K562 (cell line): ENCODE measurements around the gene TMEM178A. TPM values are rescaled to one million over a fixed set of nuclear protein-coding genes. Genes with fewer than 3 reads are reported as not detected.

Experiments
- ATAC-seq: fragments of 200-7000 bp; cut with Tn5 transposase; 3 replicates; pipeline ENCODE4 v1.9.1; 2020; ENCODE audit warnings: moderate library complexity
- BruUV-seq: library from RNA; stranded (reverse); fragments of 400-500 nt; replicated peaks from 2 replicates; lab custom pipeline; 2021; lab: Mats Ljungman, UMichigan
- CTCF ChIA-PET: fragments of 300-600 bp; formaldehyde crosslinking; extraction: SDS; loops from one replicate; lab custom pipeline; 2021; ENCODE audit warnings: low intra/inter-chr PET ratio; lab: Yijun Ruan, JAX
- POLR2A ChIA-PET: fragments of 300-600, 350-650 bp; sonication (Branson Sonifier 250); formaldehyde crosslinking; extraction: SDS; loops from one replicate; lab custom pipeline; 2021; ENCODE audit warnings: antibody characterized with exemption, inconsistent platforms; lab: Yijun Ruan, JAX
- DNase-seq, 4 experiments: peaks; one replicate each; pipeline versions ENCODE4 v3.0.0 to v3.0.0-alpha.2; 2011 to 2018; ENCODE audit warnings: low spot score in 3 of 4, mixed read lengths in 3 of 4; ENCODE audit errors: extremely low read depth in 1 of 4
- FAIRE-seq: peaks from 2 replicates; lab custom pipeline; 2011; peaks lifted over from hg19 to GRCh38; lab: Jason Lieb, UNC
- H2AFZ ChIP-seq: 2 replicates; pipeline ENCODE4 v1.6.0; 2011; ENCODE audit warnings: low read depth, low read length, control low read depth, inconsistent platforms
- H3K27ac ChIP-seq: fragments of 200-600 bp; 3 replicates; pipeline ENCODE4 v1.8.0; 2011; ENCODE audit warnings: low read depth, mild to moderate bottlenecking, control low read depth, inconsistent platforms, low read length, moderate library complexity, mixed read lengths; ENCODE audit errors: extremely low read depth
- H3K27me3 ChIP-seq, 2 experiments: fragments of 300-600 bp in 1 of 2; 2 replicates in 1 of 2; 3 replicates in 1 of 2; pipeline versions ENCODE4 v1.6.0 to v1.8.0; 2011; ENCODE audit warnings: inconsistent platforms in 2 of 2, low read length in 2 of 2, mild to moderate bottlenecking in 1 of 2, mixed read lengths in 1 of 2, moderate library complexity in 1 of 2; ENCODE audit not compliant: control insufficient read depth in 2 of 2, insufficient read depth in 2 of 2
- H3K36me3 ChIP-seq: fragments of 300-600 bp; 3 replicates; pipeline ENCODE4 v1.8.0; 2011; ENCODE audit warnings: mild to moderate bottlenecking, low read length, inconsistent platforms; ENCODE audit not compliant: control insufficient read depth, insufficient read depth
- H3K4me1 ChIP-seq, 2 experiments: fragments of 200-600 bp in 1 of 2; replicated peaks in 1 of 2; 2 replicates in 1 of 2; 3 replicates in 1 of 2; pipeline versions ENCODE4 v1.5.1 to v1.8.0; 2011; ENCODE audit warnings: inconsistent platforms in 2 of 2, low read length in 2 of 2, mild to moderate bottlenecking in 1 of 2, mixed read lengths in 1 of 2, moderate library complexity in 1 of 2; ENCODE audit not compliant: control insufficient read depth in 2 of 2, insufficient read depth in 2 of 2
- H3K4me2 ChIP-seq: 2 replicates; pipeline ENCODE4 v1.6.1; 2011; ENCODE audit warnings: low read length, control low read depth, inconsistent platforms, mixed read lengths; ENCODE audit not compliant: insufficient read depth
- H3K4me3 ChIP-seq: fragments of 200-600 bp; sonication (generic), shearing (Covaris generic); 2 replicates; pipeline ENCODE4 v1.5.1; 2016; ENCODE audit warnings: control low read depth, inconsistent platforms
- H3K79me2 ChIP-seq: fragments of 200-600 bp; 3 replicates; pipeline ENCODE4 v1.8.0; 2011; ENCODE audit warnings: low read length, inconsistent platforms; ENCODE audit not compliant: control insufficient read depth, insufficient read depth
- H3K9ac ChIP-seq, 2 experiments: 2 replicates each; pipeline versions ENCODE4 v1.6.0 to v1.6.1; 2011; ENCODE audit warnings: low read depth in 2 of 2, low read length in 2 of 2, control low read depth in 1 of 2, inconsistent platforms in 1 of 2, mild to moderate bottlenecking in 1 of 2, mixed read lengths in 1 of 2; ENCODE audit not compliant: insufficient read depth in 1 of 2
- H3K9me1 ChIP-seq: one replicate; pipeline ENCODE4 v1.6.0; 2011; ENCODE audit warnings: inconsistent platforms, mild to moderate bottlenecking, low read length, moderate library complexity; ENCODE audit not compliant: control insufficient read depth, insufficient read depth
- H3K9me3 ChIP-seq: replicated peaks from 2 replicates; pipeline ENCODE4 v1.5.1; 2011; ENCODE audit warnings: low read depth, low read length, inconsistent platforms; ENCODE audit not compliant: control insufficient read depth, insufficient read depth
- H4K20me1 ChIP-seq: replicated peaks from 2 replicates; pipeline ENCODE4 v1.6.1; 2011; ENCODE audit warnings: low read length, inconsistent platforms, mixed read lengths; ENCODE audit not compliant: control insufficient read depth, insufficient read depth
- BCOR ChIP-seq: fragments of 450-650 bp; IDR thresholded peaks from 2 replicates; pipeline ENCODE4 v1.6.1; 2016
- BRF1 ChIP-seq: IDR thresholded peaks from 3 replicates; pipeline ENCODE4 v1.6.1; 2011; ENCODE audit warnings: borderline replicate concordance, mild to moderate bottlenecking; ENCODE audit not compliant: insufficient read length; ENCODE audit errors: extremely low read depth
- GTF2B ChIP-seq: IDR thresholded peaks from 2 replicates; pipeline ENCODE4 v1.6.1; 2011; ENCODE audit not compliant: insufficient read length; ENCODE audit errors: extremely low read depth
- KDM5B ChIP-seq: fragments of 200-600 bp; sonication (generic); IDR thresholded peaks from 2 replicates; pipeline ENCODE4 v1.6.1; 2012; ENCODE audit warnings: low read depth, mild to moderate bottlenecking, moderate library complexity, low read length, control low read depth, inconsistent platforms; ENCODE audit not compliant: insufficient replicate concordance
- MAFK ChIP-seq: IDR thresholded peaks from 2 replicates; pipeline ENCODE4 v1.6.1; 2011; ENCODE audit warnings: low read length, improper control_type of control experiment
- PTRF ChIP-seq: fragments of 450-650 bp; IDR thresholded peaks from 2 replicates; pipeline ENCODE4 v1.6.1; 2016; ENCODE audit warnings: mild to moderate bottlenecking, missing genetic modification characterization, missing compliant biosample characterization
- SIN3A ChIP-seq, 2 experiments: fragments of 150-350 bp in 1 of 2; IDR thresholded peaks; 2 replicates each; pipeline ENCODE4 v1.6.1; 2011 to 2016; ENCODE audit warnings: borderline replicate concordance in 2 of 2, low read depth in 2 of 2, low read length in 2 of 2, mild to moderate bottlenecking in 2 of 2, moderate library complexity in 2 of 2; ENCODE audit not compliant: control insufficient read depth in 1 of 2
- SNRNP70 ChIP-seq: fragments of 200-400 bp; formaldehyde crosslinking; optimal IDR thresholded peaks from 2 replicates; pipeline ENCODE3; 2017; ENCODE audit warnings: low read depth, low read length
- ZFP36 ChIP-seq: fragments of 150-350 bp; IDR thresholded peaks from 2 replicates; pipeline ENCODE4 v1.6.1; 2018; ENCODE audit warnings: low read length, low read depth; ENCODE audit not compliant: partially characterized antibody
- whole genome bisulfite sequencing: fragments of 100-300 bp; shearing (Covaris generic); methylation state at CpG from one replicate; pipeline ENCODE4 v1.1.6; 2016; ENCODE audit warnings: low coverage, mixed read lengths; ENCODE audit not compliant: insufficient coverage; ENCODE audit errors: missing lambda C conversion rate; 5-methylcytosine and 5-hydroxymethylcytosine counted together
- in situ Hi-C: fragments of 300-500 bp; cut with MboI; formaldehyde crosslinking; loops from 4 replicates; pipeline ENCODE4 v1.15.0; 2018; ENCODE audit warnings: inconsistent platforms, mixed read lengths
- intact Hi-C: fragments of 100-400 bp; cut with micrococcal nuclease; formaldehyde crosslinking; loops from 2 replicates; pipeline ENCODE4 v1.14.2; 2022
- polyA plus RNA-seq, 8 experiments: library from polyadenylated mRNA; depleted of rRNA in 4 of 8; stranded (reverse) in 5 of 8; unstranded in 3 of 8; fragments of >200 nt; fragmentation: Nextera tagmentation in 2 of 8; fragmentation: Illumina TruSeq in 1 of 8; extraction: Ambion mirVana in 2 of 8; extraction: Trizol in 1 of 8; gene quantifications; 2 replicates each; pipeline versions ENCODE4 v1.2.1 to v1.2.3, GENCODE V29; 2011 to 2014; ENCODE audit warnings: inconsistent platforms in 1 of 8, missing spikeins in 1 of 8
- total RNA-seq, 7 experiments: library from RNA; depleted of rRNA in 6 of 7; stranded (reverse); fragments of >200 nt in 6 of 7; fragmentation: Illumina TruSeq in 2 of 7; extraction: Trizol in 2 of 7; gene quantifications; 2 replicates each; pipeline versions ENCODE4 v1.2.1 to v1.2.3, GENCODE V29; 2011 to 2021; ENCODE audit warnings: low replicate concordance in 1 of 7

The TMEM178A gene
- total and polyA plus RNA-seq, 9 of the 15 experiments (the other 6 are each of a cell fraction or from before 2014, with no cell fraction given): 0.04 to 0.17 TPM; not detected in 7

GRCh38 chr2:39618236-39618635 lies 47.5 kb upstream of the TMEM178A start:
- no peaks in the 10 kb centered on the region for H3K9me1 ChIP-seq
- in situ Hi-C loops: no loop called here
- TF ChIP-seq KDM5B (no peak), BCOR (no peak)
- TF ChIP-seq, all 486 proteins: peak for 0
- Histone ChIP-seq H3K79me2 (no peaks in the 10 kb centered on the region), H3K9me3 (no peaks in the 10 kb centered on the region), H3K4me3 (no peak overlapping the region), H4K20me1 (no peaks in the 10 kb centered on the region), H3K27me3 (peaks cover 0 to 2% of the 10 kb centered on the region in 2 experiments; a peak in 1 of 5 replicates), H2AFZ (no peak overlapping the region), H3K4me1 (peaks cover 0 to 4% of the 10 kb centered on the region in 2 experiments; a peak in 3 of 5 replicates), H3K4me2 (no peak overlapping the region), H3K9ac (no peak overlapping the region), H3K27ac (no peak overlapping the region), H3K36me3 (no peaks in the 10 kb centered on the region)
- CTCF ChIA-PET: no interaction called here
- FAIRE-seq (no peak), ATAC-seq (no peak), DNase-seq (no peak)
- WGBS: 7% methylated on average over 1 of the region's 1 CpG
- BruUV-seq: no TSS peak
- POLR2A ChIA-PET: interaction anchor here (1.3 kb wide), 1 partner anchor 12 kb away, joined by 4 read pairs; no protein-coding TSS in a partner anchor
- intact Hi-C loops: no loop called here

- H3K4me2 ChIP-seq: no peak overlapping the region
- no peak overlapping the region for H3K4me3 ChIP-seq
- H3K4me1 ChIP-seq: peaks cover 0 to 4% of the 10 kb centered on the region in 2 experiments; a peak in 3 of 5 replicates
- peaks cover under 1 to 2% of the 10 kb centered on the region in 2 experiments; a peak in 1 of 5 replicates for H3K27me3 ChIP-seq
- H3K9me1 ChIP-seq: no peaks in the 10 kb centered on the region
- H2AFZ ChIP-seq: no peak overlapping the region
- no peaks in the 10 kb centered on the region for H4K20me1 ChIP-seq
- CTCF ChIA-PET: no interaction called here
- H3K36me3 ChIP-seq: no peaks in the 10 kb centered on the region
- in situ Hi-C loops (no loop called here), intact Hi-C loops (no loop called here)
- H3K9me3 ChIP-seq: no peaks in the 10 kb centered on the region
- WGBS: 4% methylated on average over 2 of the region's 2 CpGs
- no peaks in the 10 kb centered on the region for H3K79me2 ChIP-seq
- TF ChIP-seq SIN3A (IDR thresholded peaks at IDR 0.05; ENCODE audit: borderline replicate concordance in 2 of 2, control insufficient read depth in 1 of 2, low read depth in 2 of 2, low read length in 2 of 2): no peak
- TF ChIP-seq SNRNP70: no peak
- TF ChIP-seq ZFP36: peak; percentile 23
- TF ChIP-seq BRF1: no peak
- TF ChIP-seq MAFK: no peak
- TF ChIP-seq PTRF (tag): no peak
- TF ChIP-seq GTF2B: no peak
- H3K9ac ChIP-seq: no peak overlapping the region
- DNase-seq (no peak), ATAC-seq (no peak), FAIRE-seq (no peak)
- H3K27ac ChIP-seq: no peak overlapping the region
- POLR2A ChIA-PET: no interaction called here
- BruUV-seq: no TSS peak
Observed at GRCh38 chr2:39618736-39619135, 47.0 kb upstream of the TMEM178A start.
